ENCODE measurements around the gene S100B. TPM values are rescaled to one million over a fixed set of nuclear protein-coding genes. Genes with fewer than 3 reads are reported as not detected.

Gene S100B
- total RNA-seq, 4 donors from 2014 or later, result 10.6 to 37.2 (median 23.2) TPM

DNA sequence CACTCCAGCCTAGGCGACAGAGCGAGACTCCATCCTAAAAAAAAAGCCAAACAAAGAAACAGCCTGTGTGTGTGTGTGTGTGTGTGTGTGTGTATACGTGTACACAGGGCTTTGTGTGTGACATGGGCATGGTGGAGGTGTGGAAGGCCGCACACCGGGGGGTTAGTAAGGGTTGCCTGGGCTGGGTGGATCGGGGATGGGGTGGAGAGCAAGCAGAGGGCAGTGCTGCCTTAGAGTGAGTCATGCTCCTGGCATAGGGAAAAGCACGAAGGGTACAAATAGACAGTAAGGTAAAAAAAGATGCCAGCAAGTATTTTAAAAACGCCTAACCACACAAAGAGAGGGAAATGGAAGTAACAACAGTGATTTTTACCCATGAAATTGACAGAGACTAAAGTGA lies 36.8 kb upstream of the S100B start:
- intact Hi-C loops (cut with DNase I; ENCODE audit: low total_unique reads) (no loop called here), in situ Hi-C loops (cut with MboI; ENCODE audit: low pct_ligation_motif_present in 1 of 4, low pct_unique_long_range_greater_than_20kb in 1 of 4, low sequenced_read_pairs in 3 of 4) (no loop called here)
- TF ChIP-seq EP300 (IDR thresholded peaks at IDR 0.05; ENCODE audit: low read depth) (no peak), POLR2A (IDR thresholded peaks at IDR 0.05) (no peak), POLR2AphosphoS5 (IDR thresholded peaks at IDR 0.05) (no peak)
- TF ChIP-seq, protein P1, sequence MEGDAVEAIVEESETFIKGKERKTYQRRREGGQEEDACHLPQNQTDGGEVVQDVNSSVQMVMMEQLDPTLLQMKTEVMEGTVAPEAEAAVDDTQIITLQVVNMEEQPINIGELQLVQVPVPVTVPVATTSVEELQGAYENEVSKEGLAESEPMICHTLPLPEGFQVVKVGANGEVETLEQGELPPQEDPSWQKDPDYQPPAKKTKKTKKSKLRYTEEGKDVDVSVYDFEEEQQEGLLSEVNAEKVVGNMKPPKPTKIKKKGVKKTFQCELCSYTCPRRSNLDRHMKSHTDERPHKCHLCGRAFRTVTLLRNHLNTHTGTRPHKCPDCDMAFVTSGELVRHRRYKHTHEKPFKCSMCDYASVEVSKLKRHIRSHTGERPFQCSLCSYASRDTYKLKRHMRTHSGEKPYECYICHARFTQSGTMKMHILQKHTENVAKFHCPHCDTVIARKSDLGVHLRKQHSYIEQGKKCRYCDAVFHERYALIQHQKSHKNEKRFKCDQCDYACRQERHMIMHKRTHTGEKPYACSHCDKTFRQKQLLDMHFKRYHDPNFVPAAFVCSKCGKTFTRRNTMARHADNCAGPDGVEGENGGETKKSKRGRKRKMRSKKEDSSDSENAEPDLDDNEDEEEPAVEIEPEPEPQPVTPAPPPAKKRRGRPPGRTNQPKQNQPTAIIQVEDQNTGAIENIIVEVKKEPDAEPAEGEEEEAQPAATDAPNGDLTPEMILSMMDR (IDR thresholded peaks at IDR 0.05), result no peak
- Histone ChIP-seq H3K27ac (no peak overlapping the region), H3K27me3 (no peaks in the 10 kb centered on the region), H3K9me3 (no peaks in the 10 kb centered on the region), H3K4me1 (peaks cover 13 to 32% (median 23%) of the 10 kb centered on the region in 4 donors), H3K36me3 (peaks cover 0 to 41% (median 14%) of the 10 kb centered on the region in 4 donors), H3K4me3 (no peak overlapping the region)
- DNase-seq, result no peak
- WGBS, 2 donors (ENCODE audit: low coverage in 1 of 2), result 77 to 87% methylated on average over 8 of the region's 8 CpGs

GRCh38 chr21:46639489-46640386 lies 34.9 kb upstream of the S100B start:
- H3K36me3 ChIP-seq, result peaks cover 0 to 25% (median 8%) of the 10 kb centered on the region in 4 donors
- in situ Hi-C loops (cut with MboI; ENCODE audit: low pct_ligation_motif_present in 1 of 4, low pct_unique_long_range_greater_than_20kb in 1 of 4, low sequenced_read_pairs in 3 of 4) (no loop called here), intact Hi-C loops (cut with DNase I; ENCODE audit: low total_unique reads) (no loop called here)
- TF ChIP-seq, protein P1 (IDR thresholded peaks at IDR 0.05), result peak; percentile 31 to 49 (median 37)
- no peak for TF ChIP-seq POLR2A (IDR thresholded peaks at IDR 0.05)
- DNase-seq, result no peak
- no peak overlapping the region for H3K27ac ChIP-seq
- H3K9me3 ChIP-seq, result no peaks in the 10 kb centered on the region
- 80 to 82% methylated on average over 8 of the region's 8 CpGs for WGBS, 2 donors (ENCODE audit: low coverage in 1 of 2)
- no peak overlapping the region for H3K4me3 ChIP-seq
- no peaks in the 10 kb centered on the region for H3K27me3 ChIP-seq
- peaks cover 17 to 42% (median 30%) of the 10 kb centered on the region in 4 donors for H3K4me1 ChIP-seq

DNA sequence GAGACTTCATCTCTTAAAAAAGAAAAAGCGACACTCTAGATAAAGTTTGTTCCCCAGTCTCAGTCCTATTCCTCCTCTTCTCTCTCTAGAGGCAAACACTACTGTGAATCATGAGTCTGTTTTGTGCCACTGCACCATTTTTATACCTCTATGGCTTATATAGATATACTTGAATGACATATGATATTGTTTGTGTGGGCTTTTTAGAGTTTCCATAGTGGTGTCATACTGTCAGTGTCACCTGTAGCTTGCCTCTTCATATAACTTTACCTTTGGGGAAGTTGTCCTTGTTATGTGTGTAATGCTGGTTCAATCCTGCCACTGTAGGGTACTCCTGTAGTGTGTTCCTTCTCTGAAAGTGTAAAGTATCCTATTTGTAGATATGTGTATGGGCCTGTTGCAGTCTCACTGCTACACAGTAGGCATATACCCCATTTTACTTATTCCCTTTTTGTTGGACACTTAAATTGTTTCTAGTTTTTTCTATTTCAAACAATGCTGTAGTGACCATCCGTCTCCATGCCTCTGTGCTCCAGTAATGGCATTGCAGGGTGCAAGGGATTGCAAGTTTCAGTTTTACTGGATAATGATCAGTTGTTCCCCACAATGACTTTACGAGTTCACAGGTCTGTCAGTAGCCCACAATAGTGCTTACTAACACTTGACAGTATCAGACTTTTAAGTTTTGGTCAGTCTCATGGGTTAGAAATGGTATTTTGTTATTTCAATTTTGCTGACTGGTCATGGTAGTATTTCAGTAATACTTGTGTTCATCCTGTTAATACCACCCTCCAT lies 33.3 kb upstream of the S100B start:
- in situ Hi-C loops (cut with MboI; ENCODE audit: low pct_ligation_motif_present in 1 of 4, low pct_unique_long_range_greater_than_20kb in 1 of 4, low sequenced_read_pairs in 3 of 4), result no loop called here
- Histone ChIP-seq H3K4me3 (peak overlapping the region in 1 of 4 donors; percentile 1), H3K36me3 (peaks cover 0 to 10% (median 0%) of the 10 kb centered on the region in 4 donors), H3K27ac (peak overlapping the region in 2 of 4 donors; percentile 18 to 27), H3K4me1 (peaks cover 17 to 47% (median 32%) of the 10 kb centered on the region in 4 donors), H3K27me3 (no peaks in the 10 kb centered on the region), H3K9me3 (no peaks in the 10 kb centered on the region)
- WGBS, 2 donors (ENCODE audit: low coverage in 1 of 2), result 51 to 55% methylated on average over 3 of the region's 3 CpGs
- DNase-seq, result no peak
- intact Hi-C loops (cut with DNase I; ENCODE audit: low total_unique reads), result no loop called here
- TF ChIP-seq POLR2A (IDR thresholded peaks at IDR 0.05), result no peak
- TF ChIP-seq, protein P1 (IDR thresholded peaks at IDR 0.05), result no peak
- no peak for TF ChIP-seq EP300 (IDR thresholded peaks at IDR 0.05; ENCODE audit: low read depth)
- no peak for TF ChIP-seq POLR2AphosphoS5 (IDR thresholded peaks at IDR 0.05)

Data from transverse colon (tissue), 4 donors.